Right lobe of liver (tissue), 6 donors: Measurements from ENCODE around the gene MYO1D. TPM values are rescaled to one million over a fixed set of nuclear protein-coding genes. Genes with fewer than 3 reads are reported as not detected.

Experiments
- ATAC-seq, 4 donors: fragments of 200-7000 bp; cut with Tn5 transposase; one replicate each; pipeline ENCODE4 v1.9.1; 2020; ENCODE audit warnings: mild to moderate bottlenecking in 4 of 4, moderate library complexity in 4 of 4
- DNase-seq, 3 donors: peaks; one replicate each; pipeline ENCODE4 v3.0.0-alpha.2; 2020
- H3K27ac ChIP-seq, 3 donors: fragments of 200-600 bp; one replicate each; pipeline ENCODE4 v1.8.0; 2022
- H3K27me3 ChIP-seq, 2 donors: fragments of 200-600 bp; one replicate each; pipeline ENCODE4 v1.8.0; 2022
- H3K36me3 ChIP-seq, 4 donors: fragments of 200-600 bp; sonication (generic) in 1 of 4; one replicate each; pipeline versions ENCODE4 v1.5.1 to v1.8.0; 2017 to 2022; ENCODE audit warnings: control low read depth in 1 of 4
- H3K4me1 ChIP-seq, 4 donors: fragments of 200-600 bp; sonication (generic) in 1 of 4; one replicate each; pipeline versions ENCODE4 v1.5.1 to v1.8.0; 2017 to 2022; ENCODE audit warnings: control low read depth in 1 of 4
- H3K4me3 ChIP-seq, 3 donors: fragments of 200-600 bp; one replicate each; pipeline ENCODE4 v1.8.0; 2022
- H3K9me3 ChIP-seq, 4 donors: fragments of 200-600 bp; sonication (generic) in 1 of 4; one replicate each; pipeline versions ENCODE4 v1.5.1 to v1.8.0; 2017 to 2022; ENCODE audit warnings: control low read depth in 1 of 4
- POLR2A ChIP-seq: fragments of 450-650 bp; IDR thresholded peaks from one replicate; pipeline ENCODE4 v1.6.1; 2017; ENCODE audit warnings: antibody characterized with exemption, mild to moderate bottlenecking
- WGBS: methylation state at CpG from one replicate; pipeline ENCODE4 v1.1.6; 2018; ENCODE audit warnings: low coverage, low lambda C conversion rate; ENCODE audit not compliant: insufficient coverage; ENCODE audit errors: missing lambda C conversion rate; 5-methylcytosine and 5-hydroxymethylcytosine counted together
- intact Hi-C, 2 donors: fragments of 100-400 bp; cut with DNase I; formaldehyde crosslinking; loops; one replicate each; pipeline versions ENCODE4 v1.11.2 to v1.14.1; 2022
- total RNA-seq, 6 experiments: library from RNA; depleted of rRNA in 2 of 6; stranded (reverse); fragments of >200 nt in 2 of 6; fragmentation: NEBNext Ultra II Directional in 3 of 6; extraction: Animal tissue kit (Norgen Biotek cat#: 25700) in 3 of 6; gene quantifications; one replicate each; pipeline versions ENCODE4 v1.1.0 to v1.2.4, GENCODE V29; 2016 to 2023
- TF ChIP-seq, protein P1 (sequence below), 4 donors: fragments of 200-600 bp in 3 of 4; fragments of 450-650 bp in 1 of 4; IDR thresholded peaks; one replicate each; pipeline versions ENCODE4 v1.5.1 to v1.8.0; 2016 to 2022; ENCODE audit warnings: antibody characterized with exemption in 4 of 4, mild to moderate bottlenecking in 2 of 4
- donor health status: DM: no; HTN: yes; CAD: no.
- donor health status: DM: no; HTN: no; CAD: no.
- donor health status: DM: no; HTN: no; CAD: no.
- donor health status: DM: no; HTN: yes; CAD: no.
- donor health status: DM: no; HTN: yes; CAD: no.

Gene MYO1D
- total RNA-seq, 6 experiments from 2014 or later, result 17.6 to 25.7 (median 21.0) TPM

DNA sequence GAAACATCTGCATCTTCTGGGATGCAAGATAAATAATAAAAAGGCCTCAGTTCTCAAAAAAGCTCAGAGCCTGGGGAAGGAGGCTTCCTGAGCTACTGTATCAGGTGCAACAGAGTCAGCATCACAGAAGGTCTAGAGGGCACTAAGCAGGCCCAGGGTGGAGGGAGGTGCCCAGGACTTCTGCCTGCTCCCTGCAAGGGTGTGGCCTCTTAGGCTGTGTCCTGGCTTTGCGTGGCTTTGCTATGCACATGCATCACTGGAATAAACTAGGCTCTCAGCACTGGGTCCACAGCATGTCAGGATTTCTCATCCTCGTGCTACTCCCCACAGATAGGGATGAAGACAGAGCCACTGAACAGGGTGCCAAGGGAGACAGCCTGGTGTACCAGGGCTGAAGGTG lies 364.6 kb downstream of the MYO1D start:
- intact Hi-C loops, result no loop called here
- H3K4me3 ChIP-seq, result no peak overlapping the region
- WGBS, result no CpG with 5 or more reads among the region's 2 CpGs
- TF ChIP-seq, protein P1, sequence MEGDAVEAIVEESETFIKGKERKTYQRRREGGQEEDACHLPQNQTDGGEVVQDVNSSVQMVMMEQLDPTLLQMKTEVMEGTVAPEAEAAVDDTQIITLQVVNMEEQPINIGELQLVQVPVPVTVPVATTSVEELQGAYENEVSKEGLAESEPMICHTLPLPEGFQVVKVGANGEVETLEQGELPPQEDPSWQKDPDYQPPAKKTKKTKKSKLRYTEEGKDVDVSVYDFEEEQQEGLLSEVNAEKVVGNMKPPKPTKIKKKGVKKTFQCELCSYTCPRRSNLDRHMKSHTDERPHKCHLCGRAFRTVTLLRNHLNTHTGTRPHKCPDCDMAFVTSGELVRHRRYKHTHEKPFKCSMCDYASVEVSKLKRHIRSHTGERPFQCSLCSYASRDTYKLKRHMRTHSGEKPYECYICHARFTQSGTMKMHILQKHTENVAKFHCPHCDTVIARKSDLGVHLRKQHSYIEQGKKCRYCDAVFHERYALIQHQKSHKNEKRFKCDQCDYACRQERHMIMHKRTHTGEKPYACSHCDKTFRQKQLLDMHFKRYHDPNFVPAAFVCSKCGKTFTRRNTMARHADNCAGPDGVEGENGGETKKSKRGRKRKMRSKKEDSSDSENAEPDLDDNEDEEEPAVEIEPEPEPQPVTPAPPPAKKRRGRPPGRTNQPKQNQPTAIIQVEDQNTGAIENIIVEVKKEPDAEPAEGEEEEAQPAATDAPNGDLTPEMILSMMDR (IDR thresholded peaks at IDR 0.05), result no peak
- TF ChIP-seq POLR2A, result no peak
- H3K9me3 ChIP-seq, result no peaks in the 10 kb centered on the region
- H3K36me3 ChIP-seq, result no peaks in the 10 kb centered on the region
- H3K27me3 ChIP-seq, result no peaks in the 10 kb centered on the region
- no peak overlapping the region for H3K27ac ChIP-seq
- H3K4me1 ChIP-seq, result no peaks in the 10 kb centered on the region
- ATAC-seq, result no peak
- no peak for DNase-seq

DNA sequence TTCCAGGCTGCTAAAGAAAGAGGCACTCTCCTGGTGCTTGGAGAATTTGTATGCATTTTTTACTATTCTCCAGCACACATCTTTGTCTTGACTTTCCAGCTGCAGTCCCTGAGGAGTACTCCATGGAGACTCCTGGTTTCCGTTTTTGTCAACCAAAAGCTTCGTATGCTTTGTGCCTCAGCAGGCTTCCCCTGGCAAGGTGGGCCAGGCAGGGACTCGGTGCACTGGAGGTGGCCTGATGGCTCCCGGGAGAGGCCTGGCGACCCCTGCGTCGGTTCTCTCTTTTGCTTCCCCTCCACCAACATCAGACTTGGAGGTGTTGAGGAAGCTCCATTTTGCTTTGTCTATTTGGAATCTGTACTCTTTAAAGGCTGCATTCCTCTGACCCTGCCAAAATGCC lies 366.5 kb downstream of the MYO1D start:
- TF ChIP-seq POLR2A, result no peak
- TF ChIP-seq, protein P1 (IDR thresholded peaks at IDR 0.05), result no peak
- ATAC-seq, result no peak
- WGBS, result 100% methylated on average over 4 of the region's 7 CpGs
- H3K4me3 ChIP-seq, result no peak overlapping the region
- intact Hi-C loops, result no loop called here
- no peaks in the 10 kb centered on the region for H3K36me3 ChIP-seq
- H3K4me1 ChIP-seq, result no peaks in the 10 kb centered on the region
- no peaks in the 10 kb centered on the region for H3K27me3 ChIP-seq
- DNase-seq, result no peak
- H3K27ac ChIP-seq, result no peak overlapping the region
- H3K9me3 ChIP-seq, result no peaks in the 10 kb centered on the region

DNA sequence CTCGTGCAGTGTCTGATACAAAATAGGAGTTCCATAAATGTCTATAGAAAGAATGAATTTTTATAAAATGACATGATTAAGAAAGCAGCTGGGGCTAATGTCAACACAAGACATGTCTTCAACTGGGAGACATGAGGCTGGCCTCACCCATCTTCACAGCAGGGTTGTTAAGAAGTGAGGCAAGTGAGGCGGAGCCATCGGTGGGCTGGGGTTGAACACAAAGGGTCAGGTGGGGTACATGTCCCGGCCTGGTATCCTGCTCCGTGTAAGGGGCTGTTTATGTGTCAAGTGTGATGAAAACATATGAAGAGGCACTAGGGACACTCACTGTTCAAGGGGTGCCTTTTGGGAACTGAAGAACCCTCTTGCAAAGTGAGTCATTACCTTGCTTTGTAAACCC lies 368.0 kb downstream of the MYO1D start:
- no peak overlapping the region for H3K27ac ChIP-seq
- ATAC-seq, result no peak
- 87% methylated on average over 5 of the region's 5 CpGs for WGBS

DNA sequence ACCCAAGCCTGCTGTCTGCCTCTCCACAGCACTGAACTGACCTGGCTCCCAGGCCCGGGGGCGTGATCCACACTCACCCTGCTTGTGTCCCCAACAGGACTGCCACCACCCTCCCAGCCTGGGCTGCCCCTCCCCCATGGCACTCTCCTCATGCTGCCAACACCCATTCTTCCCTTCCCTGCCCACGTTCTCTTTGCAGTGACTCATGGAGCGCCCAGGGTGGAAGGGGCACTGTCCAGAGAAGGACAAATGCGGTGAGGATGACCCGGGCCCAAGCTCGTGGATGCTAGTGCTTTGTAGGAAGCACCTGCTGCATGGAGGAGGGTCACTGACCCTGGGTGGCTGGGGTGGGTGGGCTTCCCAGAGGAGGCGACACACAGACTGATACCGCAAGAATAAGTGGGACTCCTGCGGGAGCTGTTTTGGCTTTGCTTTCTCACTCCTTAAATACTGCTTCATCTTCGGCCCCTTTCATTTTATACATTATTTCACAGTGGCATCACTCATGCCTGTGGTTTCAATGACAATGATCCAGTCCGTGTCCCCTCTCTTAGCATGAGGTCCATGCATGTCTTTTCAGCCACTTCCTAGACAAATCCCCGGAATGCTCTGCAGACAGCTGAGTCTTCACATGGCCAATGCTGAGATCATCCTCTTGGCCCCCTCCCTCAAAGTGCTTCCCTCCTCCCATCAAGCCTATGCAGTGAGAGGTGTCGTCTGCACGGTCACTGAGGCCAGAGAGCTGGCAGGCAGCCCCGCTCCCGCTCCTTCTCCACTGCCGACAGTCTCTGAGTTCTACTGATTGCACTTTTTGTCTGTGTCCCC lies 372.5 kb downstream of the MYO1D start:
- H3K9me3 ChIP-seq, result no peaks in the 10 kb centered on the region
- no peak overlapping the region for H3K4me3 ChIP-seq
- DNase-seq (peak in 1 of 3 donors; percentile 49), ATAC-seq (peak in 2 of 4 donors; percentile 20 to 22)
- H3K4me1 ChIP-seq, result no peaks in the 10 kb centered on the region
- intact Hi-C loops, result no loop called here
- H3K27me3 ChIP-seq, result no peaks in the 10 kb centered on the region
- peak overlapping the region in 1 of 3 donors; percentile 47 for H3K27ac ChIP-seq
- TF ChIP-seq, protein P1 (IDR thresholded peaks at IDR 0.05), result no peak
- no peak for TF ChIP-seq POLR2A
- WGBS, result 78% methylated on average over 5 of the region's 18 CpGs
- no peaks in the 10 kb centered on the region for H3K36me3 ChIP-seq

More for the DNA sequence above, 368.0 kb downstream of the MYO1D start:
- no peak overlapping the region for H3K4me3 ChIP-seq
- no peak for DNase-seq
- no peaks in the 10 kb centered on the region for H3K27me3 ChIP-seq
- TF ChIP-seq, protein P1 (IDR thresholded peaks at IDR 0.05), result no peak
- TF ChIP-seq POLR2A, result no peak
- no peaks in the 10 kb centered on the region for H3K36me3 ChIP-seq
- no peaks in the 10 kb centered on the region for H3K4me1 ChIP-seq
- intact Hi-C loops, result no loop called here
- H3K9me3 ChIP-seq, result no peaks in the 10 kb centered on the region
